Pericardium fibroblast (primary cell): ENCODE data around the gene KLHL25. TPM values are rescaled to one million over a fixed set of nuclear protein-coding genes. Genes with fewer than 3 reads are reported as not detected.

Experiments used
- total RNA-seq: library from RNA; depleted of rRNA; stranded (reverse); fragments of >200 nt; gene quantifications from 2 replicates; pipeline ENCODE4 v1.2.3, GENCODE V29; 2015

The KLHL25 gene
- total RNA-seq: 1.7 and 2.8 TPM in 2 replicates

DNA sequence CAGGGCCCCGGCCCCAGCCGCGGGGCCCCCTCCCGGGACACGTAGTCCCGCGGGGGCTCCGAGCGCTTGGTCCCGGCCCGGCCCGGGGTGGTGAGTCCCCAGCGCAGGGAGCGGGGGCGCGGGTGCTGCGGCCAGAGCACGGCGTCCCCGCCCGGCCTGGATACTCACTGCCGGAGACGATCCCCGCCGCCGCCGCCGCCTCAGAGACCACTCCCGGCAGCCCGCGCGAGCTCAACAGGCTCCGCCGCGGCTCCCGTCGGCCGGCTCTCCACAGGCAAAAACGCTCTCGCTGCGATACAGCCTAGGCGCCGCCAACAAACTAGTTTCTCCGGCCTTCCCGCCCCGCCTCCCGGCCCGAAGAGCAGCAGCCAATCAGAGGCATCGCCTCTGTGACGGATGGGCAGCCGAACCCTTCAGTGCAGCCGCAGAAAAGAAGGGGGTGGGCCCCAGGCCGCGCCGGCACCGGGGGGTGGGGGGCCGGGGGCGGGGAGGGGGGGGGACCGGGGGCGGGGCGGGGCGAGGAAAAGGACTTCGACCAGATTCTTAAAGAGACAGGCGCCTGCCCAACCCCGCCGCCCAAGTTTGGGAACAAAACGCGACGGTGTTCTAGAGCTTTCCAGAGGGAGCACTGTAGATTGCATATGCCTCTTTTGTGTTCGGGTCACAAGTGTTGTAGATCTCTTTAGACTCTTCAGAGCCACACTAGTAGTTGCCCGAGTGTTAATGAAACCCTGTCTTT, at the start of gene KLHL25:
TSS of gene KLHL25 (minus strand) at position 328 of the 739 bp plus-strand sequence. CDS start 25,115 bp downstream, outside the sequence.

